ENCODE results near the gene ADH4.

DNA sequence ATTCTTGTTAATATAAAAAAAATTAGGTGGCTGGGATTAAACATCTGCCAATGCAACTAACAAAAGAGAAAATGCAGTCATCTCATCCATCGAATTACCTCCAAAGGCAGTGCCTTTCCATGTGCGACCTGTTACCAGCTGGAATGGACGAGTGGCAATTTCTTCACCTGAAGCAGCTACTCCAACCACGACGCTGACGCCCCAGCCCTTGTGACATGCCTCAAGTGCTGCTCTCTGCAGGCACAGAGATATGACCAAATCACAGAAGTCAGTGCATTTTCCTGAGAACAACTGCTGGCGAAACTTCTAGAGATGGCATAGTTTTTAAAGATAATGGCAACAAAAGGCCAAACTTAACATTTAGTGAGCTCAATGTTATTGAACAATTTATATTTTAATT lies 69.3 kb downstream of the ADH4 start:
- TF ChIP-seq, protein P1, sequence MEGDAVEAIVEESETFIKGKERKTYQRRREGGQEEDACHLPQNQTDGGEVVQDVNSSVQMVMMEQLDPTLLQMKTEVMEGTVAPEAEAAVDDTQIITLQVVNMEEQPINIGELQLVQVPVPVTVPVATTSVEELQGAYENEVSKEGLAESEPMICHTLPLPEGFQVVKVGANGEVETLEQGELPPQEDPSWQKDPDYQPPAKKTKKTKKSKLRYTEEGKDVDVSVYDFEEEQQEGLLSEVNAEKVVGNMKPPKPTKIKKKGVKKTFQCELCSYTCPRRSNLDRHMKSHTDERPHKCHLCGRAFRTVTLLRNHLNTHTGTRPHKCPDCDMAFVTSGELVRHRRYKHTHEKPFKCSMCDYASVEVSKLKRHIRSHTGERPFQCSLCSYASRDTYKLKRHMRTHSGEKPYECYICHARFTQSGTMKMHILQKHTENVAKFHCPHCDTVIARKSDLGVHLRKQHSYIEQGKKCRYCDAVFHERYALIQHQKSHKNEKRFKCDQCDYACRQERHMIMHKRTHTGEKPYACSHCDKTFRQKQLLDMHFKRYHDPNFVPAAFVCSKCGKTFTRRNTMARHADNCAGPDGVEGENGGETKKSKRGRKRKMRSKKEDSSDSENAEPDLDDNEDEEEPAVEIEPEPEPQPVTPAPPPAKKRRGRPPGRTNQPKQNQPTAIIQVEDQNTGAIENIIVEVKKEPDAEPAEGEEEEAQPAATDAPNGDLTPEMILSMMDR (conservative IDR thresholded peaks at IDR 0.05 in 1 of 2, IDR thresholded peaks at IDR 0.05 in 1 of 2; ENCODE audit: extremely low read depth in 1 of 2, insufficient read depth in 1 of 2, low read depth in 1 of 2, low read length in 2 of 2) = no peak
- no peak for TF ChIP-seq EZH2 (IDR thresholded peaks at IDR 0.05; ENCODE audit: borderline replicate concordance, low read length)

Data from mammary epithelial cell (primary cell).